ENCODE data around the gene ZNF862.

GRCh38 chr7:149866139-149866778 is 28.1 kb downstream of the ZNF862 start:
- TF ChIP-seq CTCF (IDR thresholded peaks at IDR 0.05) (no peak), POLR2A (IDR thresholded peaks at IDR 0.05) (no peak)

Measured in Peyer's patch (tissue), 4 donors.